GM18505 (cell line): ENCODE data around the gene TMEM132D.

Experiments
- ATAC-seq: cut with Tn5 transposase; IDR thresholded peaks from one replicate; pipeline ENCODE4 v1.9.1; 2021; ENCODE audit not compliant: unreplicated experiment
- POLR2A ChIP-seq: IDR thresholded peaks from 4 replicates; pipeline ENCODE4 v1.6.1; 2011; ENCODE audit warnings: borderline replicate concordance; ENCODE audit not compliant: insufficient read depth, insufficient read length; ENCODE audit errors: extremely low read depth

TMEM132D gene

DNA sequence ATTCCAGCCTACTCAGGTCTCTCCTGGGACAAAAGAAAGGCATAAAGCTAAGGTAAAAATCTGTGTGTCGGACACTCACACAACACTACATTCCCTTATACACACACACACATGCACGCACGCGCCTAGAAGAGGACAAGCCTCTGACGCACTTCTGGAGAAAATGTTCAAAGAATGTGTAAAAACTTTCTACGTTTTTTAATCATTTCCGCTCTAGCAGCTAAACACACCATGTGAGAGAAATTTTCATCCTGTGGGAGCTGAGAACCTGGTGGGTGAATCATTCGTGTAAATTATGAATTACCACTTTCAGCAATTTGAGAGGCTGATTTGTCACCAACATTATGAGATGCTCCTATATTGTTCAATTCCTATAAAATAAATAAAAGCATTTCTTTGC is 494.5 kb downstream of the TMEM132D start:
- no peak for TF ChIP-seq POLR2A
- ATAC-seq = no peak

DNA sequence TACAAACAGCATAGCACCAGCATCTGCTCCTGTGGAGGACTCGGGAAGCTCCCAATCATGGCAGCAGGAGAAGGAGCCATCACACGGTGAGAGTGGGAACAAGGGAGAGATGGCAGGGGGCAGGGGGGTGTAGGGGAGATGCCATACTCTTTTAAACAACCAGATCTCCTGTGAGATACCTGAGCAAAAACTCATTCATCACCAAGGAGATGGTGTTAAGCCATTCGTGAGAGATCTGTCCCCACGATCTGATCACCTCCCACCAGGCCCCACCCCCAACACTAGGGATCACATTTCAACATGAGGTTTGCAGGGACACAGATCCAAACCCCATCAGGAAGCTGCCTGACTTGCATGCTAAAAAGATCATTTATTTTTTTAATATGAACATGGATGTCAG is 499.3 kb downstream of the TMEM132D start:
- no peak for TF ChIP-seq POLR2A
- ATAC-seq = no peak

- no peak for ATAC-seq
- TF ChIP-seq POLR2A = no peak
Observed at GRCh38 chr12:129401572-129401971, 502.3 kb downstream of the TMEM132D start.

DNA sequence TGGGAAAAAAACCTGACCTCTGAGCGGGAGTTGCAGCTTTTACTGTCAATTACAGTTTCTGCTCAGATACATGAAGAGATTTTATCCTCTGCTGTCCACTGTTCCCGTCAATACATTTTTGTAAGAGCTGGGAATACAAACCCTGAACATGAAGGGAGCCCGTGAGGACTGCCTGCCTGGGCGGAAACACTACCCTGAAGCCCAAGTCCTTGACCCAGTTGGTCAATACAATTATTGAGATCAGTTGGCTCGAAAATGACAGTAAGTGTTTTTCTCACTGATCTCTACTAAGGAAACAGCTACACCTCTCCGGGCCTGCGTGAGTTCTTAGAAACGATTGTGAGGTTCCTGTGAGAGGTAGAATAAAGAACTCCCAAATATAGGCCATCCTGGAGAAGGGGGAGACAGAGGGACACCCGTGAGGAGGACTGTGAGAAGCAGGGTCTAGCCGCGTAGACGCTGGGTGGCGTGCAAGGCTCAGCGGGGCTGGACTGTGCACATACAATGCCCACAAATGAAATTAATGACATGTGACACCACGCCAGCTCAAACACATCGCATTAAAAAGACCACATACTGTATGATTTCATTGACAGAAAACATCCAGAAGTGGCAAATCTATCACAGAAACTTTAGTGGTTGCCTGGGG is 509.5 kb downstream of the TMEM132D start:
- TF ChIP-seq POLR2A = no peak
- ATAC-seq = no peak

DNA sequence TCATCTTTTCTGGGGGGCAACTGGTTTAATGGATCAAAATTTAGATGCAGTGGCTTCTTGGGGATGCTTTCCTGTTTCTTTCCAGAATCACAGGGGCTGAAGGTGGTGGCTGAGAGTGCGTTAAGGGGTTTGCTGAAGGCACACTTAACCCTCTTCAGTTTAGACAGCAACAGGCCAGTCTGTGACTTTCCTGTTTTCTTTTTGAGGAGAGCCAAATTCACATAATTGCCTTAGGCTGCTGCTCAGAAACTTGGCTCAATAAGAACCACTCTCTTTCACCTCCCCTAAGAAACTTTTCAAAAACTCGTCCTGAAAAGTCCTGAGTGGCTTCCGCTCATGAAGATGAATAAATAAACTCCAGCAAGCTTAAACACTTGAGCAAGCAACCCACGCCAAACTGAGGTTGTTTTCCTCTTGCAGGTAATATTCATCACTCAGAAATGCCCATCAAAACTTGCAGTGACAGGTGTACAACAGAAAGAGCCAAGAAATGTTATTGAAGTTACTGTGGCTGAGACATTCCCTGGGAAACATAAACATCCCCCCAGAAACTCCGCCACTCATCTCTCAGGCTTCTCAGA is 510.4 kb downstream of the TMEM132D start:
- no peak for ATAC-seq
- TF ChIP-seq POLR2A = no peak

GRCh38 chr12:129385637-129385990 is 518.2 kb downstream of the TMEM132D start:
- no peak for TF ChIP-seq POLR2A
- ATAC-seq = no peak

DNA sequence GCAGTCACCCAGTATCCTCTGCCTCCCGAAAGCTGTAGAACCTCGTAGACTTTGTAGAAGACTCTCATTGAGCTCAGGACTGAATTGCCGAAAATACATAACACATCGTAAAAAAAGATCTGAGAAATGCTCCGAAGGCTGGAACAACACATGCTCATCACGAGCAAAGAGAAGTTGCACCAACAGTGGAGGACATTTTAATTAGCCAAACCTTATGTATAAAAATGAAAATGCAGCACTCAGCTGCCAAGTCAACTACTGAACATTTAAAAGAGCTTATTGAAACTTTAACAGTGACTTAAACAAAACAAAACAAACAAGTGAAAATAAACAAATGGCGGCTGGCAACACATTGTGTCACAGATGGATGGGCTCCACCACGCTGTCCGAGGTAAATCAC is 519.9 kb downstream of the TMEM132D start:
- no peak for TF ChIP-seq POLR2A
- ATAC-seq = no peak

GRCh38 chr12:129381715-129382114 is 522.1 kb downstream of the TMEM132D start:
- no peak for ATAC-seq
- no peak for TF ChIP-seq POLR2A

DNA sequence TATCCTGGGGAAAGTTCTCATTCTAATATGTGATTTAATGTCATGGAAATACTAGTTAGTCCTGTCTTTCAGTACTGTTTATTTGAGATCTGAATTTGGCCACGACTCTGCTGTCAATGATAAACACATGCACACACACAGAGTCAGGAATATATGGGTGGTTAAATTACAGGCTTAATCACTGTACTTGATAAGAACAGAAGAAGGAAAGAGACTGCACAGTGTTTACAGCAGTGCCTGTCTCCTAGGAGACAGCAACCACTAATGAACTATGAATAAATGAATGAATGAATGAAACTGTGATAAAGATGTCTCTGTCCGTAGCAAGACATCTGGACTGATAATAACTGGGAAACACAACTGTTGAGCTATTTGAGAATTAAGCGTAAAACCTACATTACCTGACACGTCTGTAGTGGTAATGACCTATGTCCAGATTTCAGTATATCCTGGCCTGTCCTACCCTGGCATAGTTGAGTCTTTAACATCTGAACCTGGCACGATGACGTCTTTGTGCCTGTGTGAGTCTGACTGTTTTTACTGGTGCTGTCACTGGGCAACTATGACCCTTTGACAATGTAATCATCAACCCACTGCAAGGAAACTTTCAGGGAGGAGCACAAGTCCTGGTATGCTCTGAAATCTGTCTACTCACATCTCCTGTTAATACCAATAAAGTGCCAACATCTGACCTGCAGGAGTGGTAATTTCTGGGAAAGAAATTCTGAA is 524.6 kb downstream of the TMEM132D start:
- no peak for ATAC-seq
- TF ChIP-seq POLR2A = no peak

- no peak for TF ChIP-seq POLR2A
- no peak for ATAC-seq
Observed at GRCh38 chr12:129378496-129378895, 525.3 kb downstream of the TMEM132D start.

GRCh38 chr12:129373746-129374145 is 530.1 kb downstream of the TMEM132D start:
- no peak for TF ChIP-seq POLR2A
- ATAC-seq = no peak

DNA sequence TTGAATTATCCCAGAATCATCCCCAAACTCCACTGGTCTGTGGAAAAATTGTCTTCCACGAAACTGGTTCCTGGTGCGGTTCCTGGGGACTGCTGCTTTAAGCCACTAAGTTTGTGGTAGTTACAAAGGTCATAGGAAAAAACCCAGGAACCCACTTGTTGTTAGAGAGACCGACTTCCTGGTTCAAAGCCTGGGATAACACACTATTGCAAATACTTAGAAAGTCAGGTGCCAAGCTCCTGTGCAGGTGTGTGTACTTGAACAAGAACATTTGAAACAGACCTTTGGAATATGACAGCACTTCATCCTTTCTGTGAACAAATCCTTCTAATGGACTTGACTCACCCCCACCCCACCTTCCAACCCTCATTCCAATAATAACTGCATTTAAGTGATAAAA is 530.9 kb downstream of the TMEM132D start:
- ATAC-seq = no peak
- no peak for TF ChIP-seq POLR2A

DNA sequence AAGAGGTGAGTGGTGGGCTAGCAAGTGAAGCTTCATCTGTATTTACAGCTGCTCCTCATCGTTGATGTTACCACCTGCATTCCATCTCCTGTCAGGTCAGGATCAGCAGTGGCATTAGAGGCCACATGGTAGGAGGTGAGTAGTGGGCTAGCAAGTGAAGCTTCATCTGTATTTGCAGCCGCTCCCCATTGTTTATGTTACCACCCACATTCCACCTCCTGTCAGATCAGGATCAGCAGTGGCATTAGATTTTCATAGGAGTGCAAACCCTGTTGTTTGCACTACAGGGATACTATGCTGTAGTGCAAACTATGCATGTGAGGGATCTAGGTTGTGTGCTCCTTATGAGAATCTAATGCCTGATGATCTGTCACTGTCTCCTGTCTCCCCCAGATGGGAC is 531.5 kb downstream of the TMEM132D start:
- TF ChIP-seq POLR2A = no peak
- ATAC-seq = no peak

DNA sequence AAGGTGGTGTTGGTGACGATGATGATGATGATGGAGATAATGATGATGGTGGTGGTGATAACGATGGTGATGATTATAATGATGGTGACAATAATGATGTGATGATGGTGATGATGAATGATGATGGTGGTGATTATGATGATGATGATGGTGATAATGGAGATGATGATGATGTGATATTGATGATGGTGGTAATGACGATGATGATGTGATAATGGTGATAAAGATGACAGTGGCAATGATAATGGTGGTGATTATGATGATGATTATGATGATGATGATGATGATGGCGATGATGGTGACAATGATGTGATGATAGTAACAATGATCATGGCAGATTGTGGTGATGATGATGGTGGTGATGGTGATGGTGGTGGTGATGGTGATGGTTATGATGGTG is 532.6 kb downstream of the TMEM132D start:
- TF ChIP-seq POLR2A = no peak
- no peak for ATAC-seq
